ENCODE measurements around the gene DNAJC18. TPM values are rescaled to one million over a fixed set of nuclear protein-coding genes. Genes with fewer than 3 reads are reported as not detected.
A peak's percentile ranks its signal among the peaks of the same experiment; 100 is the strongest.
"Not testable (repeated sequence)": the region's sequence is repeated elsewhere in the genome, so short reads cannot be mapped to it uniquely, and the experiment has no call there.

Gene DNAJC18
- total RNA-seq, 4 donors from 2014 or later: 8.3 to 15.4 (median 13.4) TPM

GRCh38 chr5:139410993-139411828 is 28.1 kb downstream of the DNAJC18 start:
- intact Hi-C loops (cut with DNase I): no loop called here
- Histone ChIP-seq H3K36me3 (peaks cover 0 to 23% (median 3%) of the 10 kb centered on the region in 4 donors), H3K4me3 (no peak overlapping the region), H3K9me3 (no peaks in the 10 kb centered on the region), H3K27me3 (no peaks in the 10 kb centered on the region), H3K27ac (replicated peaks in 1 of 4) (peak overlapping the region; percentile 30 to 60 (median 43)), H3K4me1 (peaks cover 28 to 41% (median 33%) of the 10 kb centered on the region in 4 donors)
- DNase-seq (ENCODE audit: extremely low spot score): no peak
- peak in 1 of 2 donors; percentile 32 for TF ChIP-seq POLR2AphosphoS5 (IDR thresholded peaks at IDR 0.05)
- no peak for TF ChIP-seq CTCF (IDR thresholded peaks at IDR 0.05)
- 75% methylated on average over 17 of the region's 17 CpGs for WGBS

GRCh38 chr5:139410121-139410992 is 29.0 kb downstream of the DNAJC18 start:
- H3K4me1 ChIP-seq: peaks cover 19 to 32% (median 24%) of the 10 kb centered on the region in 4 donors
- no peak overlapping the region for H3K4me3 ChIP-seq
- 73% methylated on average over 6 of the region's 6 CpGs for WGBS
- peaks cover 0 to 23% (median 3%) of the 10 kb centered on the region in 4 donors for H3K36me3 ChIP-seq
- H3K27me3 ChIP-seq: no peaks in the 10 kb centered on the region
- no peak for TF ChIP-seq POLR2AphosphoS5 (IDR thresholded peaks at IDR 0.05)
- TF ChIP-seq CTCF (IDR thresholded peaks at IDR 0.05): no peak
- TF ChIP-seq POLR2A (IDR thresholded peaks at IDR 0.05; ENCODE audit: low read depth): no peak
- TF ChIP-seq EP300 (IDR thresholded peaks at IDR 0.05): no peak
- H3K27ac ChIP-seq (replicated peaks in 1 of 4): peak overlapping the region; percentile 30 to 60 (median 43)
- no peak for DNase-seq (ENCODE audit: extremely low spot score)
- intact Hi-C loops (cut with DNase I): no loop called here
- no peaks in the 10 kb centered on the region for H3K9me3 ChIP-seq

- H3K4me3 ChIP-seq; H3K27me3 ChIP-seq; intact Hi-C loops (cut with DNase I); H3K27ac ChIP-seq (replicated peaks in 1 of 4); H3K9me3 ChIP-seq; DNase-seq (ENCODE audit: extremely low spot score): not testable (repeated sequence)
- 82% methylated on average over 4 of the region's 5 CpGs for WGBS
- Histone ChIP-seq H3K4me1 (peaks cover 15 to 29% (median 17%) of the 10 kb centered on the region in 4 donors), H3K36me3 (peaks cover 0 to 23% (median 3%) of the 10 kb centered on the region in 4 donors)
These were observed 30.2 kb downstream of the DNAJC18 start for GRCh38 chr5:139409116-139409515.

GRCh38 chr5:139408191-139408590 is 31.1 kb downstream of the DNAJC18 start:
- Histone ChIP-seq H3K27ac (replicated peaks in 1 of 4) (no peak overlapping the region), H3K9me3 (no peaks in the 10 kb centered on the region), H3K4me3 (no peak overlapping the region), H3K4me1 (peaks cover 10 to 25% (median 15%) of the 10 kb centered on the region in 4 donors), H3K36me3 (peaks cover 0 to 14% (median 3%) of the 10 kb centered on the region in 4 donors), H3K27me3 (no peaks in the 10 kb centered on the region)
- TF ChIP-seq POLR2AphosphoS5 (IDR thresholded peaks at IDR 0.05) (no peak), CTCF (IDR thresholded peaks at IDR 0.05) (no peak), POLR2A (IDR thresholded peaks at IDR 0.05; ENCODE audit: low read depth) (no peak), EP300 (IDR thresholded peaks at IDR 0.05) (no peak)
- intact Hi-C loops (cut with DNase I): no loop called here
- DNase-seq (ENCODE audit: extremely low spot score): no peak
- 88% methylated on average over 7 of the region's 7 CpGs for WGBS

GRCh38 chr5:139407517-139407916 is 31.8 kb downstream of the DNAJC18 start:
- no peak for TF ChIP-seq POLR2A (IDR thresholded peaks at IDR 0.05; ENCODE audit: low read depth)
- no peak for TF ChIP-seq CTCF (IDR thresholded peaks at IDR 0.05)
- TF ChIP-seq POLR2AphosphoS5 (IDR thresholded peaks at IDR 0.05): no peak
- TF ChIP-seq EP300 (IDR thresholded peaks at IDR 0.05): no peak
- intact Hi-C loops (cut with DNase I): no loop called here
- H3K4me1 ChIP-seq: peaks cover 14 to 32% (median 22%) of the 10 kb centered on the region in 4 donors
- DNase-seq (ENCODE audit: extremely low spot score): no peak
- H3K4me3 ChIP-seq: no peak overlapping the region
- H3K9me3 ChIP-seq: no peaks in the 10 kb centered on the region
- peaks cover 0 to 7% (median 3%) of the 10 kb centered on the region in 4 donors for H3K36me3 ChIP-seq
- H3K27me3 ChIP-seq: no peaks in the 10 kb centered on the region
- no peak overlapping the region for H3K27ac ChIP-seq (replicated peaks in 1 of 4)

All from esophagus muscularis mucosa (tissue), 4 donors.